ENCODE data around the gene XPR1.

DNA sequence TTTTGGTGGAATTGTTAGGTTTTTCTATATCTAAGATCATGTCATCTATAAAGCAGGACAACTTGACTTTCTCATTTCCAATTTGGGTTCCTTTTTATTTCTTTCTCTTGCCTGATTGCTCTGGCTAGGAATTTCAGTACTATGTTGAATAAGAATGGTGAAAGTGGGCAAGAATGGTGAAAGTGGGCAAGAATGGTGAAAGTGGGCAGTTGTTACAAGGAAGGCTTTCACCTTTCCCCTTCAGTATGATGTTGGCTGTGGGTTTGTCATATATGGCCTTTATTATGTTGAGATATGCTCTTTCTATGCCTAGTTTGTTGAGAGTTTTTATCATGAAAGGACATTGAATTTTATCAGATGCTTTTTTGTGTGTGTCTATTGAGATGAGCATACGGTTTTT lies 64.5 kb downstream of the XPR1 start:
- no peak for TF ChIP-seq POLR2AphosphoS5 (IDR thresholded peaks at IDR 0.05; ENCODE audit: low read depth, low read length)
- TF ChIP-seq, protein P1, sequence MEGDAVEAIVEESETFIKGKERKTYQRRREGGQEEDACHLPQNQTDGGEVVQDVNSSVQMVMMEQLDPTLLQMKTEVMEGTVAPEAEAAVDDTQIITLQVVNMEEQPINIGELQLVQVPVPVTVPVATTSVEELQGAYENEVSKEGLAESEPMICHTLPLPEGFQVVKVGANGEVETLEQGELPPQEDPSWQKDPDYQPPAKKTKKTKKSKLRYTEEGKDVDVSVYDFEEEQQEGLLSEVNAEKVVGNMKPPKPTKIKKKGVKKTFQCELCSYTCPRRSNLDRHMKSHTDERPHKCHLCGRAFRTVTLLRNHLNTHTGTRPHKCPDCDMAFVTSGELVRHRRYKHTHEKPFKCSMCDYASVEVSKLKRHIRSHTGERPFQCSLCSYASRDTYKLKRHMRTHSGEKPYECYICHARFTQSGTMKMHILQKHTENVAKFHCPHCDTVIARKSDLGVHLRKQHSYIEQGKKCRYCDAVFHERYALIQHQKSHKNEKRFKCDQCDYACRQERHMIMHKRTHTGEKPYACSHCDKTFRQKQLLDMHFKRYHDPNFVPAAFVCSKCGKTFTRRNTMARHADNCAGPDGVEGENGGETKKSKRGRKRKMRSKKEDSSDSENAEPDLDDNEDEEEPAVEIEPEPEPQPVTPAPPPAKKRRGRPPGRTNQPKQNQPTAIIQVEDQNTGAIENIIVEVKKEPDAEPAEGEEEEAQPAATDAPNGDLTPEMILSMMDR (IDR thresholded peaks at IDR 0.05) = no peak
